SKM-1 (cell line): ENCODE results near the gene PLEKHJ1.
A peak's percentile ranks its signal among the peaks of the same experiment; 100 is the strongest.

Source experiments
- DNase-seq: peaks from one replicate; lab custom pipeline; 2025; ENCODE audit not compliant: unreplicated experiment; lab: John Stamatoyannopoulos, UW

PLEKHJ1 gene

DNA sequence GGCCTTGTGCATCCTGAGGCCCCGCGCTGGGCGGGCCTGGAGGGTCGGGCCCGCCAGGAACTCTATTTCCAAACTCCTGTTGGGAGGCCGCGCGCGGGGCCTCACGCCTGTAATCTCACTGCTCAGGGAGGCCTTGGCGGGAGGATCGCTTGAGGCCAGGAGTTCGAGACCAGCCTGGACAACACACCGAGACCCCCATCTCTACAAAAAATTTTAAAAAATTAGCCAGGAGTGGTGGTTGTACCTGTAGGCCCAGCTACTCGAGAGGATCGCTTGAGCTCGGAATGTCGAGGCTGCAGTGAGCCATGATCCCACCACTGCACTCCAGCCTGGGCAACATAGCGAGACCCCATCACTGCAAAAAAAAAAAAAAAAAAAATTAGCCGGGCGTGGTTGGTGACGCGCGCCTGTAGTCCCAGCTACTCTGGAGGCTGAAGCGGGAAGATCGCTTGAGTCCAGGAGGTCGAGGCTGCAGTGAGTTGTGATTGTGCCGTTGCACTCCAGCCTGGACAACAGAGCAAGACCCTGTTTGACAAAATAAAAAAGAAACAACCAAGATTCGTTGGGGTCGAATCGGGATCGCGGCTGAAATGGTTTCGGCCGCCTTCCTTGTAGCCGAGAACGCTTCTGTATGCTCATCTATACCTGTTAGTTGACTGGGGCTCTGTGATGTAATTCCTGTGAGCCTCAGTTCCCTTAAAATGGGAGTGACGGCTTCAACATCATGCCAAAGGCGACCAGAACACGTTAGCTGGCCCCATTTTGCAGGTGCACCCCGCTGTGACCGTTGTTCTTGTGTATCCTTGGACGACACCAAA, 1.1 kb upstream of the PLEKHJ1 start:
- DNase-seq, result peak; percentile 83

DNA sequence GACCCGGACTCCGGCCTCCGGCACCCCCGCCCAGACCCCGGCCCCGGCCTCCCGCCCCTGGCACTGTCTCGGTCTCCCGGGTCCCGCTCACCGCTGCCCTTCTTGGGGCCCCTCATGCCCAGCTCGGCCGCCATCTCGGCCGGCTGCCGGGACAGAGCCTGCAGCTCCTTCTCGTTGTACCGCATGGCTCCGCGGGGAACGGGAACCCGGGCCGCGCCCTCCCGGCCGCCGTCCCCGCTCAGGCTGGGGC, 140 bp downstream of the PLEKHJ1 start:
- DNase-seq, result no peak

DNA sequence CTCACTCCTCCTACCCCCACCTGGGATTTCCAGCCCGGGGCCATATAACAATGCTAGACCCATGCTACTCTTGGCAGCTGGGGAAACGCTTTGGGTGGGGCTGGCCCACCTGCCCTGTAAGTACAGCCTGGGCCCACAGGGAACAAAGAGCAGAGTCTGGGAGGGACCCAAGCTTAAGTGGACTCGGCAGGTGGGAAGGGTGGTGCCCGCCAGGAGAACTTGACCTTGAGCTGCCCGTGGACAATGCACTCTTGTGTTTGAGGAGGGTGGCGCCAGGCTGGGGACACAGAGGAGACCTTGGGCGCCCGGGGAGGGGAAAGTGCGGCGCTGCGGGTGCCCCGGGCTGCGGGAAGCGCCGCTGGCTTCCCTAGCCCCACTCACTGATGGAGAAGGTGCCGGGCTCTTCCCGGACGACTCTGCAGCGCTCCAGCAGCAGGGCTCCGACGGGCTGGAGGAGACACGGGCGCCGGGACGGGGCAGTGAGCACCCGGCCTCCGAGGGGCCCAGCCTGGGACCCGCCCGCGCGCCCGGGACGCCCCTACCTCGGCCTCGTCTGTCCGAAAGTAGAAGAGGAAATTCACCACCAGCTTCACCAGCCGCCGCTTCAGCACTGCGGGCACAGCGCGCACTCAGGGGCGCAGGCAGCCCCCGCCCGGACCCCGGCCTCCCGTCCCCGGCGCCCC, 607 bp downstream of the PLEKHJ1 start:
- DNase-seq, result no peak

DNA sequence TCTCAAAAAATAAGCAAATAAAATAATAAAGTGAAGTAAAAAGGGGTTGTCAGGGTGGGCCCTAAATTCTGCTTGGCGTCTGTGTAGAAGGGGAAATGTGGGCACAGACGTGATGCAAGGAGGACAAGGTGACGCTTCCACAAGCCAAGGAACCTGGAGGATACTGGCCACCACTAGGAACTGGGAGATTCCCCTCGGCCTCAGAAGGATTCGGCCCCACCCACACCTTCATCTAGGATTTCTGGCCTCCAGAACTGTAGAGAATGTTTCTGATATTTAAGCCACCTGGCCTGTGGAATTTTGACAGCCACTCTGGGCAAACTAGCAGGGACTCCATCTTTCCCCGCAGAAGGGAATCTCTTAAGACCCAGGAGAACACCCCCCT, 1.1 kb downstream of the PLEKHJ1 start:
- DNase-seq, result no peak

DNA sequence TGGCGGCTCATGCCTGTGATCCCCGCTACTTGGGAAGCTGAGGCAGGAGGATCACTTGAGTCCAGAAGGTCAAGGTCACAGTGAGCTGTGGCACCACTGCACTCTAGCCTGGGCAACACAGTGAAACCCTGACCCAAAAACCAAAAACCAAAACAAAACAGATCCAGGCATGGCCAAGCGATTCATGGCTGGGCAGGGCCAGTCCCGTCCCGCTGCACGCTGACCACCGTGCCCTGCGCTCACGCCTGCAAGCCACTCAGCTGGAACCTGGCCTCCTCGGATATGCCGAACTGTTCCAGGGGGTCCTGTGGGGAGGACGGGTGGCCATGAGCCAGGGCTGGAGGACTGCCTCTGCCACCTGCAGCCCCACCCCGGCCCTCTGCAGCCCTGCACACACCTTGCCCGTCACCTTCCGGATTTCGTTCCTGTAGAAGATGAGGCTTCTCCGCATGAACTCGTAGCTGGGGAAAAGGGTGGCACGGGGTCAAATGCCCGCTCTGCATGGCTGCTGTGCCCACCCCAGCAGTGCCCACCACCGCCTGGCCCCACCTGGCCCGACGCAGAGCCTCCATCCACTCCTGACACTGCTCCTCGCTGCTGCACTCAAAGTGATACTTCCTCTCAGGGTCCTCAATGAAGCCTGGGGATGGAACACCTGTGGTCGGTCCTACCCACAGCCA, 2.4 kb downstream of the PLEKHJ1 start:
- DNase-seq, result no peak

DNA sequence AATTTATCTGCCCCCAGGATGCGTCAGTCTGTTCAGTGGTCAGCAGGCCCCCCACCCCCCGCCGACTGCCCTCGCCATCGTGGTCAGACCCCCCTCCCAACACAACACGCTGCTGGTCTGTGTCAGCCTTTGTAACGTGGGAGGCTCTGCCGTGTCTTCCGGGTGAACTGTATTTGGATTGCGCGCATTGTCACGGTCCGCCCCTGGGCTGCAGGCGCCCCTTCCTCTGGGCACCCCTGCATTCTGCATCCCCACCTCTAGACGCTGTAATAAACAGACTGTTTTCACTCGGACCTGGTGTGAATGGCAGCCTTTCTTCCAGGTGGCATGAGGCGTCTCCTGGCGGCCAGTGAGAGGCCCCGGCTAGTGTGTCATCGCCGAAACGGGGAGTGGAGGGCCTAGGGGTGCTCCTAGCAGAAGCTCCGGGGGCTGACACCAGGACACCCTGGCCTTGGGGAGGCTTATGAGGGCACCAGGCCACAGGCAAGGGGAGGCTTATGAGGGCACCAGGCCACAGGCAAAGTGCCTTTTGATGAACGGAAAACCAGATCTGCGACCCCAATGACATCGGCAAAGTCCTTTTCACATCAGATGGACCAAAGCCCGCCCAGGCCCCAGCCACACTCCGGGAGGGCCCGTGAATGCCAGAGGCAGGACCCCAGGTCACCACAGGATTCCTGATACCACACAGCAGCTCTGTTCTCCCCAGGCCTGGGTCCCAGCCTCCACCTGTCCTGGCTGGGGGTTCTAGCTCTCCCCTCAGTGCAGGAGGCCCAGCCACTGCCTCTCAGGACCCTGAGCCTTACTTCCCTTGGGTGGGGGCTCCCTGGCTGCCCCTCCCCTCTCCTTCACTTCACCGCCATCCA, 3.6 kb downstream of the PLEKHJ1 start:
- DNase-seq, result no peak

DNA sequence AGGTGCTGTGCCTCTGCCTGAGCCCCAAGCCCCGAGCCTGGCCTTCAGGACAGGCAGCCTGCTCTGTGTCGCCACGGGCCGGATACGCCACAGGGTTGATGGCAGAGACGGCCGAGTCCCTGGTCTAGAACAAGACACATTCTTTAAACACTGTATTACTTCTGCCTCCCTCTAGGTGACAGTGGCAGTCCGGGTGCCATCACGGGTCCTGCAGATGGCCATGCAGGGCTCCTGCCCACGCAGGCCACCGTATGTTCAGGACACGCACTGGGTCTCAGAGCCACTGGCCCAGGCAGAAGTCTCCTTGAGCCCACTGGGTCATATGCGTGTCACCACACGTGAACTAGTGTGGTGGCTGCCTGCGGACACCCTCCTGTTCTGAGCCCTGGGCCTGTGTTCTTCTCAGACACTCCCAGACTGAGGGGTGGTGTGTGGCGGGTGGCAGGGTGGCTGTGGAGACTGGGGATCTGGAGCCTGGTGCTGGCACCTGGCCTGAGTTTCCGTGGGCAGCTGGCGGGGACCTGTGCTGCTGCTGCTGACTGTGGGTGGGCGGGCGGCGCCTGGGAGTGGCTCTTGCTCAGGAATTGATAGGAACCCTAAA, 4.4 kb downstream of the PLEKHJ1 start:
- DNase-seq, result no peak

DNA sequence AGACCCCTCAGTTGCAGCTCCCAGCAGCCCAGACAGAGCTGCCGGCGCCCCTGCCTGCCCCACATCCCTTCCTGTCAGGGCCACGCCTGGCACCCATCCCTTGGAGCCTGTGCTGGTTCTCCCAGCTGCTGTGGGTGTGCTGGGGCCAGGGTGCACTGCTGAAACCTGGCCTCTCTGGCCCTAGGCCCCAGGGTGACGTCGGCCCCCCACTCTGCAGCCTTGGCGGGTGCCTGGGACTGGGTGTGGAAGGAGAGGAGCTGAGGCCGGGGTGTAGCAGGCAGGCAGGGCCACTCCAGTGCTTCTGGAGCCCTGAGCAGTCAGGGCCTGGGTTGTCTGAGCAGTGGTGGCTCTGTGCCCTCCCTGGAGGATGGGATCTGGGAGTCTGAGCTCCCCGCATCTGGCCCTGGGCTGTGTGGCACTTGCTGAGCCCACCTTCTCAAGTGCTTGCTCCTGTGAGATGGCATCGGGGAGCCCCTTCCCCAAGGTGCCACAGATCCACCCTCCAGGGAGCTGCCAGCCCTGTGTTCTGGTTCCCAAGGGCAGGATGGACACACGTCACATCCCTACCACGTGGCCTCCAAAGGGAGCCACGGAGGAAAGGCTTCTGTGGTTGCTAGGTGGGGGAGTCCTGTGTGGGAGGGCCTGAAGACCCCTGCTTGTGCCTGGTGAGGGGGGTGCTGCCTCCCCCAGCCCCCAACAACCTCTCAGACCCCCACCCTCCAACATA, 5.2 kb downstream of the PLEKHJ1 start:
- no peak for DNase-seq

DNA sequence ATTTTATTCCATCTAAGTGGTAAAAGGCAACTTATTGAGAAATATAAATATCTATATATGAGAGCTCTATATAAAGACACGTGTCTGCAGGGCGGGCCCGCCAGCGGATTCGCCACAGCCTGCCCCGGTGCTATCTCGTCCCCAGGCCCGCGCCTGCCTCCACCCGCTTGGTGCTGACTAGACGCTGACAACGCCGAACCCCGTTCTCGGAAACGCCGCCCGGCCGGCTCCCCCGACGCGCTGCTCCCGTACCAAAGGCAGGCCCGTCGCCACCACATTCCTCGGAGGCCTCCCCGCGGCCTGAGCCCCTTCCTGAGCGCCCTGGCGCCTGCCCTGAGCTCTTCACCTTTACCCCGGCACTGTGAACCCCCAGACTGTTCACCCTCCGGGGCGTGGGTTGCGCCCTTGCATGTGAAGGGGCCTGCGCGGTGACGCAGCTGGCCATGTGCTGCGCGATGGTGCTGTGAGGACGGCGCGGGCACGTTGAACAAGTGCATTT, 6.0 kb downstream of the PLEKHJ1 start:
- no peak for DNase-seq

DNA sequence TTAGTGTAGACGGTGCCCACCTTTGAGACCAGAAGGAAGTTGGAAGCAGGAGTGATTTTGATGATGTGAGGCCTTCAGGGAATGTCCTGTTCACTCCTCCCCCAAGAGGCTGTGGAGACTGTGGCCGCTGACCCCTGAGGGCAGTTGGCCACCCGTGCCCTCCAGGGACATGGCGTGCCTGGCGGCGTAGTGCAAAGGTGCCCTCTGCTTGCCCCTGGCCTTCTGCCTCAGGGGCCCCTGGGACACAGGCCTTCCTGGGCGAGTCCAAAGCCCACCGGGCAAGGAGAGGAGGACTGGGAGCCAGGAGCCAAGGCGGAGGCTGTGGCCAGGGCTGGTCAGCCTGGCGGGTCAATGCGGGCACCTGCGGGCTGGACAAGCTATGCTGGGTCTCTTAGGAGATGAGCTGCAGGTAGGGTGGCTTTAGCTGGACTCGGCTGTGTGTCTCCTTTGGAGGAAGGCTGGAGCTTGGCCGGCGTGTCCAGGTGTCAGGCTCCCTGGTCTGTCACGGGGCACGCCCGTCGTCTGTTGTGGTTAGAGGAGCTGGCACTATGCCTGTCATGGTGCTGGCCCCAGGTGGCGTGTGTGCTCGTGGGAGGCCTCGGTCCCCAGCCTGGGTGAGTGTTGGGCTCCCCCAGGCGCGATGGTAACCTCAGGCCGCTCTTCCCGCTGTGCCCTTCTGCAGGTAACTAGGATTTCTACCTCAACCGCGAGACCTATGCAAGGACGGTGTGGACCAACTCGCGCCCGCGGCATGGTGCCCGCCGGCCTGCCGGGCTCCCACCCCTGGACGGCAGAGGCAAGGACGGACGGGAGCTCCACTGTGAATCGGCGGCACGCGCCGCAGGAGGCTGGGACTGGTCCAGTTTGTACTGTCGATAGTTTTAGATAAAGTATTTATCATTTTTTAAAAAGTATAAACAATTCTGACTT, 6.8 kb downstream of the PLEKHJ1 start:
- no peak for DNase-seq

DNA sequence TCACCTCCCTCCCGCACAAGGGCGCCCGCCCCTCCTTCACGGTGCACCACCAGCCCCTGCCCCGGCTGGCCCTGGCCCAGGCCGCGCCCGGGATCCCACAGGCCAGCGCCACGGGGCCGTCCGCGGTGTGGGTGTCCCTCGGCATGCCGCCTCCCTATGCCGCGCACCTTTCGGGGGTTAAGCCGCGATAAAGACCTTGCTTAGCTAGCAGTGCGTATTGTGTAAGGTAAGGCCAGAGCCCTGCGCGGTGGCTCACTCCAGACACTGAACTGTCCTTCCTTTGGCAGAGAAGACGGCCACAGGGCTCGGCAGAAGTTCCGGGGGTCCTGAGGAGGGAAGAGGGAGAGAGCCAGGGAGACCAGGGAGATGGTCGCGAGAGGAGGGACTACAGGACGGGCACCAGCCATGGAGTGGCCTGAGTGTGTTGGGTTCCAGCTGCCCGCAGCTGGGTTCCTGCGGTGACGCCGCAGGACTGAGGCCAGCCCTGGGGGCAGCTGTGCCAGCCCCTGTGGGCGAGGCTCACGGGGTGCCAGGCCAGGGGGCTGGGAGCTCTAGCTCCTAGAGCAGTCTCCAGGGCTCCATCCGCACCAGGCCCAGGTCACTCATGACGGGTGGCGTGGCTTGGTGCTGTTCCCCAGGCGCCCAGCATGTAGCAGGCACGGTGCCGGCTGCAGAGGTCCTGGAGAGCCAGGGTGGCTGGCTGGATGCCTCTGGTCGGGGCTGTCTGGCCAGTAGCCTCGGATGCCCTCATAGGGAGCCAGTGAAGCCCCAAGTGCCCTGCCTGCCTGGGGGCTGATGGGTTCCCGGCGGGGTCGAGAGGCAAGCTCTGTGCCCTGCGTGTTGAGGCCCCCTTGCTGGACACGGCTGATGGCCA, 7.7 kb downstream of the PLEKHJ1 start:
- DNase-seq, result no peak

DNA sequence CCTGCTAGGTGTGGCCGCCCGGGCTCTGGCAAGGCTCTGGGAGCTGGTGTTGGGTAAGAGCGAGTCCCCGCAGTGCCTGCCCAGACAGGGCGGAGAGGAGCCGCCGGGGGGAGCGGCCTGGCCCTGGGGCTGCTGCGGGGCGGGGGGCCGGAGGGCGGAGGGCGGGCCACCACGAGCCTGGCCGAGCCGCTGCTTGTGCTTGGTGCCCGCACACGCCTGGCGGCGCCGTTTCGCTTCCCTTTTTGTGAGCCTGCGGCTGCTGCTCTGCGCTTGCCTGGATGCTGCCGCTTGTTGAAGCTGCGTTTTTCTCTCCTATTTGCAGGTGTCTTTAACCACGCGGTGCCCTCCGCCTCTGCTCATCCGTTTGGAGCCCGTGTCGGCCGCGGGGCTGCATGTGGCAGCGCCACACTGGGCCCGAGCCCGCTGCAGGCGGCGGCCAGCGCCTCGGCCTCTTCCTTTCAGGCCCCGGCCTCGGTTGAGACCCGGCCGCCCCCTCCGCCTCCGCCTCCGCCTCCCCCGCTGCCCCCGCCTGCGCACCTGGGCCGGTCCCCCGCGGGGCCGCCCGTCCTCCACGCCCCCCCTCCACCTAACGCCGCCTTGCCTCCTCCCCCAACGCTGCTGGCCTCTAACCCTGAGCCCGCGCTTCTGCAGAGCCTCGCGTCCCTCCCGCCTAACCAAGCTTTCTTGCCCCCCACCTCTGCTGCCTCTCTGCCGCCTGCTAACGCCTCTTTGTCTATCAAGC, 8.5 kb downstream of the PLEKHJ1 start:
- DNase-seq, result no peak

DNA sequence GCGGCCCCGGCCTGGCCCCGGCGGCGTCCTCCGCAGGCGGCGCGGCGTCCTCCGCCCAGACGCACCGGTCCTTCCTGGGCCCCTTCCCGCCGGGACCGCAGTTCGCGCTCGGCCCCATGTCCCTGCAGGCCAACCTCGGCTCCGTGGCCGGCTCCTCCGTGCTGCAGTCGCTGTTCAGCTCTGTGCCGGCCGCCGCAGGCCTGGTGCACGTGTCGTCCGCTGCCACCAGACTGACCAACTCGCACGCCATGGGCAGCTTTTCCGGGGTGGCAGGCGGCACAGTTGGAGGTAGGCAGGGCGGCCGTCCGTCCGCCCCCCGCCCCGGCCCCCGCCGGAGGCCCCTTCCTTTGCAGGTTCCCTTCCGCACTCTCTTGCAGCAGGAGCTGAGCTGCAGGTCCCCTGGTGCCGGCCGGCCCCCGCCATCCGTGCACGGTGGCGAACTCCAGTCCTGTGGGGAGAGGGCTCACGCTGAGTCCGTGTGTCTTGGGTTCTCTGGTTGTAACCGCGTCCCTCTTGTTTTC, 9.2 kb downstream of the PLEKHJ1 start:
- DNase-seq, result no peak

DNA sequence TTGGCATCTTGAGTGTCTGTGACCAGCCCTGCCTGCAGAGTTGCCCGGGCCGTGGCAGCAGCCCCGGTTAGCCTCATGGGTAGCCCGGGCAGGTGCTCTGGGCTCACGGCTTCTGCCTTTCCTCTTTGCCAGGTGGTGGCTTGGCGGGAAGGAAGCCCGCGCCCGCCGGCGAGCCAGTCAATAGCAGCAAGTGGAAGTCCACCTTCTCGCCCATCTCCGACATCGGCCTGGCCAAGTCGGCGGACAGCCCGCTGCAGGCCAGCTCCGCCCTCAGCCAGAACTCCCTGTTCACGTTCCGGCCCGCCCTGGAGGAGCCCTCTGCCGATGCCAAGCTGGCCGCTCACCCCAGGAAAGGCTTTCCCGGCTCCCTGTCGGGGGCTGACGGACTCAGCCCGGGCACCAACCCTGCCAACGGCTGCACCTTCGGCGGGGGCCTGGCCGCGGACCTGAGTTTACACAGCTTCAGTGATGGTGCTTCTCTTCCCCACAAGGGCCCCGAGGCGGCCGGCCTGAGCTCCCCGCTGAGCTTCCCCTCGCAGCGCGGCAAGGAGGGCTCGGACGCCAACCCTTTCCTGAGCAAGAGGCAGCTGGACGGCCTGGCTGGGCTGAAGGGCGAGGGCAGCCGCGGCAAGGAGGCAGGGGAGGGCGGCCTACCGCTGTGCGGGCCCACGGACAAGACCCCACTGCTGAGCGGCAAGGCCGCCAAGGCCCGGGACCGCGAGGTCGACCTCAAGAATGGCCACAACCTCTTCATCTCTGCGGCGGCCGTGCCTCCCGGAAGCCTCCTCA, 9.9 kb downstream of the PLEKHJ1 start:
- DNase-seq, result no peak

DNA sequence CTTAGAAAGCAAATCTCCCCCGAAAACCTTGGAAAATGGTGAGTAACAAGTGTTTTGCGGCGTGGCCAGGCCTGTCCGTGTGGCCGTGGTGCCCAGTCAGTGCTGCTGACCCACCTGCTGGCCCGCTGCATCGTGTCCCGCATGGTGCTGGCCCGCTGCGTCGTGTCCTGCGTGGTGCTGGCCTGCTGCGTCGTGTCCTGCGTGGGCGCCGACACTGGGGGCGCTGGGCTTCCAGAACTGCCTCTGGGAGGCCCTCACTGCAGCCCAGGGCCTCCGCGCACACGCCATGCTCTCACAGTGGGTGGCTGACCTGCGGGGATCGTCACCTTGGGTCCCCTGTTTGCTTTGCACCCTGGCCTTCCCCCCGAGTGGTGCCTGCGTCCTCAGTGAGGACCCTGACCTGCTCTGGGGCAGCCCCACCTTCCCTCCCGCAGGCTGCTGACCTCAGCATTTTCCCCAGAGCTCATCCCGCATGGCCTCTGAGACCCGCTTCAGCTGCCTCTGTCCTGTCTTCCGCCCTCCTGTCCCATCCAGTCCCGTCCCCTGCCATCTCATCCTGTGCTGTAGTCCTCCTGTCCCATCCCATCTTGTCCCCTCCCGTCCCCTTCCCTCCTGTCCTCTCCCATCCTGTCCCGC, 10.6 kb downstream of the PLEKHJ1 start:
- no peak for DNase-seq

DNA sequence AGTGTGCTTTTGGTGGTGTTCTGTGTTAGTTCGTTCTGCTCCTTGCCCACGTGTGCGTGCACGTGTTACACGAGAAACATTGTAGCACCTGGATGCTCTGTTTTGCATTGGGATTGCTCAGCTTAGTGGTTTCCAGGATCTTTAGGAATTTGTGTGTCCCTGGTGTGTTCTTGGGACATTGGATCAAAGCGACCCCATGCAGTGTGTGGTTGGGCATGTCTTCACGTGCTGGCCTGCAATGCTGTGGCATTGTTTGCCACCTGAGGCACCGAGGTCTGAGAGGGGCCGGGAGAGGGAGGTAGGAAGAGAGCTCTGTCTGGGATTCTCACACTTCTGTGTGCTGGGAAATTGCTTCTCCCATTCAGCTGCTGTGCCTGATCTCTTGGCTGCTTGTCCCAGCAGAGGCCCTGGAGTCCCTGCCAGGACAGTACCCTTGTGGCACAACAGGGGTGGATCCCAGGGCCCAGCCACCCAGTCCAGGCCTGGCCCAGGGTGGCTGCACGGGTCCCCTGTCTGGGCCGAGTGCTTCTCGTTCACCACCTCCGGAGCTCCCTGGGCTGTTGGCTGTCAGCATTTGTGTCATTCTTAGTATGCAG, 11.3 kb downstream of the PLEKHJ1 start:
- no peak for DNase-seq
